Karpas-422 (cell line): ENCODE measurements around the gene PCDHA1. TPM values are rescaled to one million over a fixed set of nuclear protein-coding genes. Genes with fewer than 3 reads are reported as not detected.
"Not testable (repeated sequence)": the region's sequence is repeated elsewhere in the genome, so short reads cannot be mapped to it uniquely, and the experiment has no call there.

Experiments
- DNase-seq: peaks from one replicate; pipeline ENCODE4 v3.0.0-alpha.2; 2015
- H2AFZ ChIP-seq: fragments of 200-600 bp; sonication (generic); 2 replicates; pipeline ENCODE4 v1.6.1; 2014; ENCODE audit warnings: antibody characterized with exemption, low read length, mixed read lengths
- H3K27ac ChIP-seq: fragments of 200-600 bp; sonication (generic); 2 replicates; pipeline ENCODE4 v1.5.1; 2014; ENCODE audit warnings: mild to moderate bottlenecking, low read length, moderate library complexity
- H3K27me3 ChIP-seq: fragments of 200-600 bp; sonication (generic); 2 replicates; pipeline ENCODE4 v1.6.1; 2014; ENCODE audit warnings: low read length, mixed read lengths
- H3K36me3 ChIP-seq: fragments of 200-600 bp; sonication (generic); 2 replicates; pipeline ENCODE4 v1.6.1; 2014; ENCODE audit warnings: low read length, mixed read lengths; ENCODE audit not compliant: insufficient read depth
- H3K4me1 ChIP-seq: fragments of 200-600 bp; sonication (generic); 2 replicates; pipeline ENCODE4 v1.6.1; 2014; ENCODE audit warnings: mild to moderate bottlenecking, low read length, mixed read lengths
- H3K4me2 ChIP-seq: fragments of 200-600 bp; sonication (generic); 2 replicates; pipeline ENCODE4 v1.6.1; 2014; ENCODE audit warnings: low read length, low read depth, mild to moderate bottlenecking; ENCODE audit not compliant: poor library complexity, severe bottlenecking
- H3K4me3 ChIP-seq: fragments of 200-600 bp; sonication (generic); 2 replicates; pipeline ENCODE4 v1.5.1; 2014; ENCODE audit warnings: mild to moderate bottlenecking, antibody characterized with exemption, low read length, mixed read lengths
- H3K79me2 ChIP-seq: fragments of 200-600 bp; sonication (generic); 2 replicates; pipeline ENCODE4 v1.6.1; 2014; ENCODE audit warnings: mild to moderate bottlenecking, low read length, mixed read lengths
- H3K9ac ChIP-seq: fragments of 200-600 bp; sonication (generic); 2 replicates; pipeline ENCODE4 v1.6.0; 2014; ENCODE audit warnings: low read length
- H3K9me2 ChIP-seq: fragments of 200-600 bp; sonication (generic), shearing (Covaris generic); replicated peaks from 2 replicates; pipeline ENCODE4 v1.6.0; 2014; ENCODE audit warnings: mild to moderate bottlenecking, low read length, moderate library complexity; ENCODE audit not compliant: insufficient read depth
- H3K9me3 ChIP-seq: fragments of 300-700, 200-600 bp; sonication (generic); 2 replicates; pipeline ENCODE4 v1.6.1; 2014; ENCODE audit warnings: low read length, mixed read lengths
- H4K20me1 ChIP-seq: fragments of 200-600 bp; sonication (generic); 2 replicates; pipeline ENCODE4 v1.6.1; 2014; ENCODE audit warnings: mild to moderate bottlenecking, antibody characterized with exemption, low read length, low read depth; ENCODE audit not compliant: insufficient read depth
- total RNA-seq: library from RNA; depleted of rRNA; stranded (reverse); fragments of >200 nt; shearing (Covaris generic); gene quantifications from 2 replicates; pipeline ENCODE4 v1.2.3, GENCODE V29; 2014; ENCODE audit warnings: low replicate concordance

PCDHA1 gene
- total RNA-seq, 1 experiment from 2014 or later = not detected

- not testable (repeated sequence) for H3K27me3 ChIP-seq, H3K36me3 ChIP-seq, H3K9me2 ChIP-seq, H3K27ac ChIP-seq, H3K9ac ChIP-seq, H4K20me1 ChIP-seq, H3K79me2 ChIP-seq, DNase-seq, H3K9me3 ChIP-seq, H2AFZ ChIP-seq, H3K4me1 ChIP-seq, H3K4me3 ChIP-seq, H3K4me2 ChIP-seq
These were observed 2.0 kb downstream of the PCDHA1 start for GRCh38 chr5:140787849-140788504.

- Histone ChIP-seq H3K27me3 (no peaks in the 10 kb centered on the region), H3K9ac (no peak overlapping the region), H3K4me3 (no peak overlapping the region), H3K27ac (no peak overlapping the region), H4K20me1 (no peaks in the 10 kb centered on the region), H2AFZ (no peak overlapping the region), H3K9me3 (peaks cover 4% of the 10 kb centered on the region; the same call in 1 of the 2 replicates), H3K4me1 (no peaks in the 10 kb centered on the region), H3K4me2 (no peak overlapping the region), H3K36me3 (no peaks in the 10 kb centered on the region), H3K9me2 (no peaks in the 10 kb centered on the region), H3K79me2 (no peaks in the 10 kb centered on the region)
- no peak for DNase-seq
These were observed 5.1 kb downstream of the PCDHA1 start for GRCh38 chr5:140791089-140791488.

GRCh38 chr5:140794595-140795258 lies 8.8 kb downstream of the PCDHA1 start, which contains the start of gene PCDHA2:
Gene PCDHA2 (plus strand): TSS chr5:140794852.
- no peaks in the 10 kb centered on the region for H3K36me3 ChIP-seq
- H3K9ac ChIP-seq = no peak within 1 kb of the TSS
- no peak within 1 kb of the TSS for H2AFZ ChIP-seq
- no peaks in the 10 kb centered on the region for H3K4me1 ChIP-seq
- no peak within 1 kb of the TSS for H3K4me2 ChIP-seq
- no peaks in the 10 kb centered on the region for H3K79me2 ChIP-seq
- no peak within 1 kb of the TSS for H3K27ac ChIP-seq
- no peaks in the 10 kb centered on the region for H3K9me2 ChIP-seq
- no peaks in the 10 kb centered on the region for H3K27me3 ChIP-seq
- no peaks in the 10 kb centered on the region for H3K9me3 ChIP-seq
- H3K4me3 ChIP-seq = no peak within 1 kb of the TSS
- H4K20me1 ChIP-seq = no peaks in the 10 kb centered on the region
- DNase-seq = peak; percentile 50

GRCh38 chr5:140795259-140795641 lies 9.3 kb downstream of the PCDHA1 start:
- H4K20me1 ChIP-seq = no peaks in the 10 kb centered on the region
- no peak for DNase-seq
- H3K4me2 ChIP-seq = no peak overlapping the region
- no peaks in the 10 kb centered on the region for H3K27me3 ChIP-seq
- no peaks in the 10 kb centered on the region for H3K9me3 ChIP-seq
- H3K4me1 ChIP-seq = no peaks in the 10 kb centered on the region
- no peak overlapping the region for H2AFZ ChIP-seq
- no peaks in the 10 kb centered on the region for H3K36me3 ChIP-seq
- no peak overlapping the region for H3K9ac ChIP-seq
- no peaks in the 10 kb centered on the region for H3K79me2 ChIP-seq
- no peak overlapping the region for H3K27ac ChIP-seq
- no peaks in the 10 kb centered on the region for H3K9me2 ChIP-seq
- H3K4me3 ChIP-seq = no peak overlapping the region

- not testable (repeated sequence) for H3K27me3 ChIP-seq, H3K9me3 ChIP-seq, H2AFZ ChIP-seq, H3K79me2 ChIP-seq, H3K4me1 ChIP-seq, H3K9me2 ChIP-seq, H3K4me2 ChIP-seq, DNase-seq, H3K9ac ChIP-seq, H3K4me3 ChIP-seq, H4K20me1 ChIP-seq, H3K36me3 ChIP-seq, H3K27ac ChIP-seq
These were observed 10.3 kb downstream of the PCDHA1 start for GRCh38 chr5:140796072-140796717.

- no peak overlapping the region for H2AFZ ChIP-seq
- H3K4me3 ChIP-seq = no peak overlapping the region
- H4K20me1 ChIP-seq = no peaks in the 10 kb centered on the region
- no peaks in the 10 kb centered on the region for H3K9me3 ChIP-seq
- no peaks in the 10 kb centered on the region for H3K9me2 ChIP-seq
- H3K27ac ChIP-seq = no peak overlapping the region
- H3K27me3 ChIP-seq = no peaks in the 10 kb centered on the region
- H3K4me2 ChIP-seq = no peak overlapping the region
- no peak for DNase-seq
- H3K4me1 ChIP-seq = no peaks in the 10 kb centered on the region
- H3K79me2 ChIP-seq = no peaks in the 10 kb centered on the region
- no peaks in the 10 kb centered on the region for H3K36me3 ChIP-seq
- H3K9ac ChIP-seq = no peak overlapping the region
These were observed 10.8 kb downstream of the PCDHA1 start for GRCh38 chr5:140796718-140797095.

- DNase-seq = peak; percentile 41
- Histone ChIP-seq H3K4me1 (no peaks in the 10 kb centered on the region), H3K9me3 (no peaks in the 10 kb centered on the region), H3K27ac (no peak within 1 kb of the TSS), H3K36me3 (no peaks in the 10 kb centered on the region), H2AFZ (no peak within 1 kb of the TSS), H4K20me1 (no peaks in the 10 kb centered on the region), H3K27me3 (no peaks in the 10 kb centered on the region), H3K4me3 (no peak within 1 kb of the TSS), H3K9ac (no peak within 1 kb of the TSS), H3K9me2 (no peaks in the 10 kb centered on the region), H3K4me2 (no peak within 1 kb of the TSS), H3K79me2 (no peaks in the 10 kb centered on the region)
These were observed 15.0 kb downstream of the PCDHA1 start, which contains the start of gene PCDHA3 for GRCh38 chr5:140800816-140801493. Gene PCDHA3 (plus strand): TSS chr5:140801057.

- Histone ChIP-seq H3K27me3 (no peaks in the 10 kb centered on the region), H4K20me1 (no peaks in the 10 kb centered on the region), H3K9me2 (no peaks in the 10 kb centered on the region), H3K79me2 (no peaks in the 10 kb centered on the region), H3K36me3 (no peaks in the 10 kb centered on the region), H3K4me2 (no peak overlapping the region), H3K9me3 (no peaks in the 10 kb centered on the region), H3K9ac (no peak overlapping the region), H2AFZ (no peak overlapping the region), H3K4me1 (no peaks in the 10 kb centered on the region), H3K4me3 (no peak overlapping the region), H3K27ac (no peak overlapping the region)
- no peak for DNase-seq
These were observed 15.5 kb downstream of the PCDHA1 start for GRCh38 chr5:140801494-140801841.
